H1 (cell line): ENCODE measurements around the gene SLC9A5. TPM values are rescaled to one million over a fixed set of nuclear protein-coding genes. Genes with fewer than 3 reads are reported as not detected.
A peak's percentile ranks its signal among the peaks of the same experiment; 100 is the strongest.

ENCODE experiments used
- CTCF ChIA-PET: fragments of 300-600 bp; sonication (Branson Sonifier 250); formaldehyde crosslinking; loops from one replicate; lab custom pipeline; 2021; ENCODE audit not compliant: partially characterized antibody; lab: Charles Lee
- POLR2A ChIA-PET: fragments of 300-600 bp; sonication (Branson Sonifier 250); formaldehyde crosslinking; loops from one replicate; lab custom pipeline; 2021; ENCODE audit warnings: inconsistent platforms; ENCODE audit not compliant: partially characterized antibody; lab: Charles Lee
- DNase-seq, 2 experiments: peaks; one replicate each; pipeline versions ENCODE4 v3.0.0 to v3.0.0-alpha.2; 2010 to 2022; ENCODE audit warnings: low spot score in 2 of 2, low read depth in 1 of 2, mixed read lengths in 1 of 2
- FAIRE-seq: peaks from 2 replicates; lab custom pipeline; 2011; peaks lifted over from hg19 to GRCh38; lab: Jason Lieb, UNC
- H2AFZ ChIP-seq: 2 replicates; pipeline ENCODE4 v1.8.1; 2012; ENCODE audit warnings: low read length, inconsistent platforms
- H2AK5ac ChIP-seq: 2 replicates; pipeline ENCODE4 v1.6.1; 2013; ENCODE audit warnings: low read depth, low read length
- H2BK120ac ChIP-seq: replicated peaks from 2 replicates; pipeline ENCODE3; 2013; ENCODE audit warnings: low read depth, low read length, inconsistent platforms
- H2BK12ac ChIP-seq: 2 replicates; pipeline ENCODE4 v1.6.1; 2013; ENCODE audit warnings: low read depth, low read length
- H2BK15ac ChIP-seq: 2 replicates; pipeline ENCODE4 v1.6.1; 2013; ENCODE audit warnings: low read length
- H2BK20ac ChIP-seq: 2 replicates; pipeline ENCODE4 v1.6.1; 2013; ENCODE audit warnings: low read length
- H2BK5ac ChIP-seq: 2 replicates; pipeline ENCODE4 v1.6.1; 2013; ENCODE audit warnings: low read depth, low read length
- H3K14ac ChIP-seq: 2 replicates; pipeline ENCODE4 v1.6.1; 2013; ENCODE audit warnings: inconsistent platforms; ENCODE audit not compliant: insufficient read length
- H3K18ac ChIP-seq: 2 replicates; pipeline ENCODE4 v1.6.1; 2013; ENCODE audit warnings: low read length; ENCODE audit errors: extremely low read depth
- H3K23ac ChIP-seq: 2 replicates; pipeline ENCODE4 v1.6.1; 2013; ENCODE audit warnings: inconsistent platforms; ENCODE audit not compliant: insufficient read length
- H3K23me2 ChIP-seq: 2 replicates; pipeline ENCODE4 v1.6.1; 2013; ENCODE audit warnings: low read depth, low read length
- H3K27ac ChIP-seq: 2 replicates; pipeline ENCODE4 v1.6.1; 2011; ENCODE audit warnings: low read depth, low read length, inconsistent platforms
- H3K27me3 ChIP-seq, 4 experiments: replicated peaks in 1 of 4; 1 replicate in 1 of 4; 2 replicates in 3 of 4; pipeline versions ENCODE4 v1.6.1 to v1.8.1; 2011 to 2013; ENCODE audit warnings: low read length in 3 of 4, mild to moderate bottlenecking in 3 of 4, inconsistent platforms in 2 of 4, mixed read lengths in 2 of 4, moderate library complexity in 1 of 4; ENCODE audit not compliant: control insufficient read depth in 3 of 4, insufficient read depth in 3 of 4; ENCODE audit errors: extremely low read depth in 1 of 4
- H3K36me3 ChIP-seq, 4 experiments: 2 replicates each; pipeline versions ENCODE4 v1.6.1 to v1.8.1; 2011 to 2013; ENCODE audit warnings: mild to moderate bottlenecking in 4 of 4, low read length in 3 of 4, moderate library complexity in 2 of 4, control low read depth in 1 of 4, inconsistent platforms in 1 of 4; ENCODE audit not compliant: insufficient read depth in 4 of 4, control insufficient read depth in 2 of 4
- H3K4ac ChIP-seq: replicated peaks from 2 replicates; pipeline ENCODE3; 2013; ENCODE audit warnings: low read length, low read depth, mixed read lengths, inconsistent platforms; ENCODE audit not compliant: insufficient read length
- H3K4me1 ChIP-seq, 4 experiments: replicated peaks in 1 of 4; 1 replicate in 1 of 4; 2 replicates in 3 of 4; pipeline versions ENCODE4 v1.6.1 to v1.8.1; 2011 to 2013; ENCODE audit warnings: low read length in 3 of 4, inconsistent platforms in 2 of 4, mixed read lengths in 1 of 4; ENCODE audit not compliant: insufficient read depth in 4 of 4, control insufficient read depth in 3 of 4
- H3K4me2 ChIP-seq, 2 experiments: 2 replicates each; pipeline versions ENCODE4 v1.6.1 to v1.8.1; 2011 to 2013; ENCODE audit warnings: low read depth in 2 of 2, low read length in 2 of 2, control low read depth in 1 of 2, inconsistent platforms in 1 of 2, mild to moderate bottlenecking in 1 of 2; ENCODE audit not compliant: insufficient read depth in 1 of 2
- H3K4me3 ChIP-seq, 4 experiments: fragments of 200-600, 300-600 bp in 1 of 4; sonication (generic), shearing (Covaris generic), sonication (Bioruptor Twin) in 1 of 4; 2 replicates each; pipeline versions ENCODE4 v1.5.1 to v1.8.1; 2011 to 2016; ENCODE audit warnings: low read length in 4 of 4, low read depth in 3 of 4, control low read depth in 2 of 4, inconsistent platforms in 2 of 4, mild to moderate bottlenecking in 2 of 4, mixed read lengths in 1 of 4, moderate library complexity in 1 of 4; ENCODE audit not compliant: insufficient read depth in 2 of 4; ENCODE audit errors: extremely low read depth in 1 of 4
- H3K56ac ChIP-seq: replicated peaks from 2 replicates; pipeline ENCODE3; 2013; ENCODE audit warnings: low read depth, mild to moderate bottlenecking, mixed read lengths, low read length, inconsistent platforms; ENCODE audit not compliant: insufficient read length
- H3K79me1 ChIP-seq: 2 replicates; pipeline ENCODE4 v1.6.1; 2013; ENCODE audit warnings: low read depth, low read length, control low read depth
- H3K79me2 ChIP-seq, 2 experiments: 2 replicates each; pipeline versions ENCODE4 v1.6.1 to v1.8.1; 2012 to 2013; ENCODE audit warnings: low read length in 2 of 2, mild to moderate bottlenecking in 2 of 2, inconsistent platforms in 1 of 2; ENCODE audit not compliant: insufficient read depth in 2 of 2, control insufficient read depth in 1 of 2
- H3K9ac ChIP-seq, 4 experiments: replicated peaks in 1 of 4; 1 replicate in 1 of 4; 2 replicates in 3 of 4; pipeline versions ENCODE4 v1.6.1 to v1.8.1; 2011 to 2013; ENCODE audit warnings: low read depth in 3 of 4, low read length in 3 of 4, control low read depth in 2 of 4, mild to moderate bottlenecking in 2 of 4, moderate library complexity in 2 of 4, inconsistent platforms in 1 of 4; ENCODE audit errors: extremely low read depth in 1 of 4
- H3K9me3 ChIP-seq, 2 experiments: 2 replicates each; pipeline versions ENCODE4 v1.6.1 to v1.8.1; 2012 to 2013; ENCODE audit warnings: mild to moderate bottlenecking in 2 of 2, moderate library complexity in 2 of 2, control low read depth in 1 of 2, inconsistent platforms in 1 of 2, low read depth in 1 of 2, low read length in 1 of 2, mixed read lengths in 1 of 2; ENCODE audit not compliant: insufficient read depth in 2 of 2
- H4K20me1 ChIP-seq, 2 experiments: replicated peaks in 1 of 2; 2 replicates each; pipeline versions ENCODE3 to v1.8.1; 2011 to 2013; ENCODE audit warnings: inconsistent platforms in 2 of 2, low read length in 2 of 2, mild to moderate bottlenecking in 1 of 2; ENCODE audit not compliant: insufficient read depth in 2 of 2, control insufficient read depth in 1 of 2
- H4K5ac ChIP-seq: 2 replicates; pipeline ENCODE4 v1.6.1; 2013; ENCODE audit warnings: low read length, low read depth, mixed read lengths, inconsistent platforms; ENCODE audit not compliant: insufficient read length
- H4K8ac ChIP-seq: 2 replicates; pipeline ENCODE4 v1.8.0; 2013; ENCODE audit warnings: mild to moderate bottlenecking, moderate library complexity, low read length, inconsistent platforms; ENCODE audit not compliant: insufficient read depth; ENCODE audit errors: extremely low read depth
- H4K91ac ChIP-seq: replicated peaks from 2 replicates; pipeline ENCODE3; 2013; ENCODE audit warnings: low read length, mixed read lengths, inconsistent platforms; ENCODE audit not compliant: insufficient read length
- CBX8 ChIP-seq: fragments of 300-800, 300-1000 bp; sonication (generic); IDR thresholded peaks from 2 replicates; pipeline ENCODE4 v1.7.1; 2016; ENCODE audit warnings: low read depth, low read length, borderline replicate concordance
- EGR1 ChIP-seq: IDR thresholded peaks from 2 replicates; pipeline ENCODE4 v1.6.1; 2011; ENCODE audit warnings: low read depth, low read length, borderline replicate concordance
- HDAC2 ChIP-seq, 2 experiments: fragments of 300-600 bp in 1 of 2; sonication (generic) in 1 of 2; IDR thresholded peaks; 2 replicates each; pipeline ENCODE4 v1.6.1; 2011 to 2012; ENCODE audit warnings: low read depth in 2 of 2, low read length in 2 of 2, mild to moderate bottlenecking in 2 of 2, moderate library complexity in 2 of 2, borderline replicate concordance in 1 of 2, inconsistent platforms in 1 of 2
- HDAC6 ChIP-seq: IDR thresholded peaks from one replicate; pipeline ENCODE4 v1.7.1; 2012; ENCODE audit warnings: low read depth, mild to moderate bottlenecking, inconsistent platforms, low read length, moderate library complexity
- JUND ChIP-seq: IDR thresholded peaks from 2 replicates; pipeline ENCODE4 v1.6.1; 2011; ENCODE audit warnings: mild to moderate bottlenecking, improper control_type of control experiment, low read length
- KDM1A ChIP-seq: fragments of 200-600, 300-600 bp; sonication (generic); IDR thresholded peaks from 2 replicates; pipeline ENCODE4 v1.7.1; 2016; ENCODE audit warnings: mild to moderate bottlenecking, low read length, borderline replicate concordance
- MAFK ChIP-seq: IDR thresholded peaks from 2 replicates; pipeline ENCODE4 v1.6.1; 2012; ENCODE audit warnings: low read depth, mild to moderate bottlenecking, improper control_type of control experiment, low read length
- NRF1 ChIP-seq: IDR thresholded peaks from 2 replicates; pipeline ENCODE4 v1.6.1; 2011; ENCODE audit warnings: mild to moderate bottlenecking, low read depth, low read length, improper control_type of control experiment
- POLR2AphosphoS5 ChIP-seq: IDR thresholded peaks from 2 replicates; pipeline ENCODE4 v1.6.1; 2011; ENCODE audit warnings: low read depth, low read length
- RBBP5 ChIP-seq: IDR thresholded peaks from 2 replicates; pipeline ENCODE4 v1.7.1; 2012; ENCODE audit warnings: low read depth, mild to moderate bottlenecking, inconsistent platforms, low read length, moderate library complexity, borderline replicate concordance
- SIRT6 ChIP-seq: IDR thresholded peaks from one replicate; pipeline ENCODE4 v1.7.1; 2012; ENCODE audit warnings: low read length, inconsistent platforms
- SP2 ChIP-seq: IDR thresholded peaks from 2 replicates; pipeline ENCODE4 v1.6.1; 2012; ENCODE audit warnings: mild to moderate bottlenecking, low read length, inconsistent platforms
- WGBS, 2 experiments: shearing (Covaris generic) in 1 of 2; methylation state at CpG; one replicate each; pipeline versions ENCODE4 v1.1.6 to v1.1.7; 2013 to 2015; ENCODE audit warnings: low lambda C conversion rate in 2 of 2, mixed read lengths in 2 of 2, inconsistent platforms in 1 of 2, low coverage in 1 of 2, missing lambda C conversion rate in 1 of 2; ENCODE audit not compliant: insufficient replicate concordance in 2 of 2, insufficient coverage in 1 of 2, insufficient read length in 1 of 2; ENCODE audit errors: extremely low coverage in 1 of 2, missing lambda C conversion rate in 1 of 2; 5-methylcytosine and 5-hydroxymethylcytosine counted together
- polyA plus RNA-seq, 7 experiments: library from polyadenylated mRNA; depleted of rRNA in 3 of 7; stranded (reverse) in 5 of 7; unstranded in 2 of 7; fragments of >200 nt in 5 of 7; fragments of 200-250 nt in 2 of 7; gene quantifications; 1 replicate in 5 of 7; 2 replicates in 1 of 7; 4 replicates in 1 of 7; pipeline versions ENCODE4 v1.2.1 to v1.2.3, GENCODE V29; 2011 to 2013; ENCODE audit warnings: missing spikeins in 2 of 7, mixed read lengths in 2 of 7
- total RNA-seq: library from RNA; stranded (reverse); fragmentation: NEBNext Ultra II Directional; extraction: Animal tissue kit (Norgen Biotek cat#: 25700); gene quantifications from 2 replicates; pipeline ENCODE4 v1.2.1, GENCODE V29; 2021

The SLC9A5 gene
- total and polyA plus RNA-seq, 2 of the 8 experiments (the other 6 are each of a cell fraction or from before 2014, with no cell fraction given), result 7.9 to 8.6 TPM

- no peak overlapping the region for H2BK12ac ChIP-seq
- no peak overlapping the region for H3K14ac ChIP-seq
- H3K9me3 ChIP-seq, result no peaks in the 10 kb centered on the region
- peak overlapping the region; percentile 66; the same call in 1 of the 2 replicates for H2BK5ac ChIP-seq
- H3K23me2 ChIP-seq, result no peaks in the 10 kb centered on the region
- no peak overlapping the region for H2BK20ac ChIP-seq
- no peak overlapping the region for H4K8ac ChIP-seq
- H3K4me3 ChIP-seq, result no peak overlapping the region
- H3K18ac ChIP-seq, result no peak overlapping the region
- H3K79me1 ChIP-seq, result peaks cover 14% of the 10 kb centered on the region
- H2BK120ac ChIP-seq, result no peak overlapping the region
- WGBS, 2 experiments, result 95% methylated on average over 16 of the region's 16 CpGs; no CpG with 5 or more reads in 1 of the 2 experiments
- FAIRE-seq, result no peak
- H4K20me1 ChIP-seq, result peaks cover 0 to 9% of the 10 kb centered on the region in 2 experiments
- no peak overlapping the region for H2BK15ac ChIP-seq
- ChIA-PET POLR2A (interaction anchor here (0.8 to 11.2 kb wide), 7 partner anchors 9 to 190 kb away, joined by 3 to 111 read pairs (median 4); partner anchors contain the start of genes FHOD1, SLC9A5 and TMEM208), CTCF (interaction anchor here (0.6 to 4.6 kb wide), 11 partner anchors 9 to 586 kb away, joined by 3 to 23 read pairs (median 4); partner anchors contain the start of genes ELMO3, KCTD19, LRRC36 and NOL3)
- H4K91ac ChIP-seq, result no peak overlapping the region
- H3K4ac ChIP-seq, result no peak overlapping the region
- H3K56ac ChIP-seq, result no peak overlapping the region
- H4K5ac ChIP-seq, result no peak overlapping the region
- H3K36me3 ChIP-seq, result peaks cover 5 to 21% (median 13%) of the 10 kb centered on the region in 4 experiments; a peak in 5 of 8 replicates
- no peak overlapping the region for H3K4me2 ChIP-seq
- H3K9ac ChIP-seq, result no peak overlapping the region; a peak in 1 of 7 replicates
- no peaks in the 10 kb centered on the region for H3K27me3 ChIP-seq
- no peak overlapping the region for H2AK5ac ChIP-seq
- no peak overlapping the region for H3K23ac ChIP-seq
- no peak for DNase-seq
- peaks cover 3 to 8% (median 7%) of the 10 kb centered on the region in 4 experiments; a peak in 6 of 7 replicates for H3K4me1 ChIP-seq
- H3K27ac ChIP-seq, result no peak overlapping the region
- H3K79me2 ChIP-seq, result no peaks in the 10 kb centered on the region
- no peak overlapping the region for H2AFZ ChIP-seq
- no peak for TF ChIP-seq HDAC2 (IDR thresholded peaks at IDR 0.05; ENCODE audit: borderline replicate concordance in 1 of 2, low read depth in 2 of 2, low read length in 2 of 2)
- TF ChIP-seq EGR1, result no peak
- no peak for TF ChIP-seq KDM1A
- no peak for TF ChIP-seq RBBP5
- no peak for TF ChIP-seq JUND
- no peak for TF ChIP-seq POLR2AphosphoS5
- no peak for TF ChIP-seq MAFK
- TF ChIP-seq HDAC6, result no peak
- no peak for TF ChIP-seq SP2
- TF ChIP-seq SIRT6, result no peak
- TF ChIP-seq NRF1, result no peak
- no peak for TF ChIP-seq CBX8
Measured at GRCh38 chr16:67237396-67238277, 11.1 kb upstream of the SLC9A5 start.
